Adrenal gland (tissue), 5 donors: Measurements from ENCODE around the gene PRR33.

Experiments used
- CTCF ChIP-seq, 6 experiments: fragments of 450-650 bp in 4 of 6; fragments of 200-600 bp in 2 of 6; sonication (generic) in 1 of 6; IDR thresholded peaks; 1 replicate in 5 of 6; 2 replicates in 1 of 6; pipeline versions ENCODE4 v1.5.1 to v1.8.0; 2016 to 2021; ENCODE audit warnings: antibody characterized with exemption in 6 of 6, mild to moderate bottlenecking in 2 of 6, moderate library complexity in 1 of 6
- POLR2A ChIP-seq, 2 donors: fragments of 450-650 bp; IDR thresholded peaks; one replicate each; pipeline ENCODE4 v1.6.1; 2017; ENCODE audit warnings: antibody characterized with exemption in 2 of 2, mild to moderate bottlenecking in 2 of 2, moderate library complexity in 1 of 2
- donor health status: DM: no; HTN: no; CAD: no.

GRCh38 chr11:1881442-1882264, 10.0 kb downstream of the PRR33 start:
- TF ChIP-seq CTCF (IDR thresholded peaks at IDR 0.05) (no peak), POLR2A (IDR thresholded peaks at IDR 0.05) (no peak)
